GM21529 (cell line): ENCODE measurements around the gene GPX7.

Experiments used
- ATAC-seq: cut with Tn5 transposase; IDR thresholded peaks from one replicate; pipeline ENCODE4 v1.9.1; 2021; ENCODE audit not compliant: unreplicated experiment

The GPX7 gene

DNA sequence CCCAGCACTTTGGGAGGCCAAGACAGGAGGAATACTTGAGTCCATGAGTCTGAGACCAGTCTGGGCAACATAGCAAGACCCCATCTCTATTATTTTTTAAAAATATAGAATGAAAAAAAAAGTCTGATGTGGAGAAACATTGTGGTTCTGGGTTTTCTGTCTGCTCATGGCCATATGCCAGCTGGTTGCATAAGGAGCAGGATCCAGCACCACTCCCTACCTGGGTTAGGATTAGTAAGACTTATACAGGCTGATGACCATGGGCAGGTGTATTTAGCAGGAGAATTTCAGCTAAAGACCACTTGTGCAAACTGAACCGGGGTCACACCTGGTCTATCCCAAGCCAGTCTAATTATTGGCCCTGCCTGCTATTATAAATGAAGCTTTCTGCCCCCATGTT lies 16.7 kb upstream of the GPX7 start:
- ATAC-seq: no peak

DNA sequence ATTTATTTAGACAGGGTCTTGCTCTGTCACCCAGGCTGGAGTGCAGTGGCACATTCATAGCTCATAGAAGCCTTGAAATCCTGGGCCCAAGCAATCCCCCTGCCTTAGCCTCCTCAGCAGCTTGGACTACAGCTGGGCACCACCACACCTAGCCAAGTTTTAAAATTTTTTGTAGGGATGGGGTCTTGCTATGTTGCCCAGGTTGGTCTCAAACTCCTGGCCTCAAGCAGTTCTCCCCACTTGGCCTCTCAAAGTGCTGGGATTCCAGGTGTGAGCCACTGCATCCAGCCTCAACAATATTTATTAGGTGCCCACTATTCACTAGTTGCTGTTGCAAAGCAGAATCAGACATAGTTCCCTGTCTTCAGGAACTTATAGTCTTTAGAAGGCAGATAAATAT lies 14.1 kb upstream of the GPX7 start:
- no peak for ATAC-seq

DNA sequence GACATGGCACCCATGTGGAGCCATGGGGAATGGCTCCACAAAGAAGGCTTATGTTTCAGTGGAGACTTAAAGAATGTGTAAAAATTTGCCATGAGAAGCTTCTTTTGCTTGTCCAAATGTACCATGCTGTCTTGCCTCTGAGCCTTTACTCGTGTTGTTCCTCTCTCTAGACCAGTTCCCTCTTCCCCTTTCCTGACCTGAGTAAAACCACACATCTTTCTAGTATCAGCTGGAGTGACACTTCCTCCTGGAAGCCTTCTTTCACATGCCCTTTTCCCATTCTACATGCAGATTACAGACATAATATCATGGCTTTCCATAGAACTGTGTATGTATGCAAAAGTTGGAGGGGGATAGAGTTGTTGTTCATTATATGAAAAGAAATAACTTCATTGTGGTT lies 13.6 kb upstream of the GPX7 start:
- no peak for ATAC-seq

DNA sequence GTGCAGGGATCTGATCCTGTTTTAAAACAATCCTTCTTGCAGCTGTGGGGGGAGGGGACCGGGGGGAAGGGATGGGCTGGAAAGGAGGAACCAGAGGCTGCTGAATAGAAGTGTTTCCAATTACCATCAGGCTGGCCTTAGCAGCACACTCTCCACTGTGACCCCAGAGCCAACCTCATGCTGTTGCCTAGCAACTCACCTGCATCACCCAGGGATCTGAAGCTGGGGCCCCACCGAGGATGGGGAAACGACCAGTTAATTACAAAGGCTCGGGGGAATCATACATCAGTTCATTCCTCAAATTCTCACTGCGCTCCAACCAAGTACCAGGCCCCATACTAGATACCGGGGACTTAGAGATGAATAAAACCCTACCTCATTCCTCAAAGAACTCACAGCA lies 11.9 kb upstream of the GPX7 start:
- ATAC-seq: no peak

DNA sequence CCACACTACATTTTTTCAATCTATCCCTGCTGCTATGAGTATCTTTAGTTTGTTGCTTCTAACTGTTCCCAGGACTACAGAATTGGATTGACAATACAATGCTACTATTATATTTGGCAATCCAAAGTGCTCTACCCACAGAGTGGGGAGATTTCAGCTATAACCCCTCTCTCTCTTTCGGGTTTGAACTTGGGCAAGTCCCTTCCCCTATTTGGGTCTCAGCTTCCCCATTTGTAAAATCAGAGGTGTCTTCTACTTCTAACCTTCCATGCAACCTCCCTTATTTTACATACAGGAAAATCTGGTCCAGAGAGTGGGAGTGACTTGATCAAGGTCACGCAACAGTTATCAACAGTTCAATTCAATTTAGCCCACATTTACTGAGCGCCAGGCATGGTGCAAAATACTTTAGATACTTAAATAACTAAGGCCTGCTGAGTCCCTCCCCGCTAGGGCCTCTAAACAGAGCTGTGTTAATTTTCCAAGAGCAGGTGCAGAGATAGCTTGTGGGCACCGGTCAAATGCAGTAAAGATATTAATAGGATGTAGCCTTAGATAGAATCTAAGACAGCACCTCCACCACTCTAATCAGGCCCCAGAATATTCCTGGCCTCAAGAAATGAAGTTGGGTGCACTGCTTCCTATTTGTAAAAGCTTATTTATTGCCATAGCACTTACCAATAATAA lies 9.4 kb upstream of the GPX7 start:
- no peak for ATAC-seq

DNA sequence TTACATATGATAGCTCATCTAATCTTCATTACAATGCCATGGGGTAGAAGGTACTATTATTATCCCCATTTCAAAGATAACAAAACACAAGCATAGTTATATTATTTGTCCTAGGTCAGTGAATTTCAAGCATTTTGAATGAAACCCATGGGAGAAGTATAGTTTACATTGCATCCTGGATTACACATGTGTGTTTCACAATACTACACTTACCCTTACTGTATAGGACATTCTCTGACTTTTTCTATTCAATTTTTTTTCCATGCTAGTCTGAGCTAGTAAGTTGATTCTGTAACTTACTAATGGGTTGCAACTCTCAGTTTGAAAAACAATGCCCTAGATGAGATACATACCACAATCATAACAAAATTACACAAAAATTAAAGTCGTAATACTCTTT lies 8.7 kb upstream of the GPX7 start:
- no peak for ATAC-seq

DNA sequence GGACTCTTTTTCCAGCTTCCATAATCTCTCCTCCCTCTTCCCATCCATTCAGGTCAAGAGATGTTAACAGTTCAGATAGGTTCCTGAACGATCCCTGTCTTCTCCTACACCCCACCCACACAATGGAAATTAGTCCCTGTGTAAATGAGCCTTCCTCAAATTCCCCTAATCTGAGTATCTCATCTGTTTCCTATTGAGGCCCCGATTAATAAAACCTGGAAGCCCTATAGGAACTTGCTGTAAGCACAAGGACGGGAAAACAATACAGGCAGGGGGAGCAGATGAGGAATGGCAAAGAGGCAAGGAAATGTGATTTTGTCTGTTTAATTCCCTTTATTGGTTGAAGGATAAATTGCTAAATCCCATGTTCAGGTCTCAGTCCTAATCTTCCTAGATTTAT lies 7.1 kb upstream of the GPX7 start:
- no peak for ATAC-seq

DNA sequence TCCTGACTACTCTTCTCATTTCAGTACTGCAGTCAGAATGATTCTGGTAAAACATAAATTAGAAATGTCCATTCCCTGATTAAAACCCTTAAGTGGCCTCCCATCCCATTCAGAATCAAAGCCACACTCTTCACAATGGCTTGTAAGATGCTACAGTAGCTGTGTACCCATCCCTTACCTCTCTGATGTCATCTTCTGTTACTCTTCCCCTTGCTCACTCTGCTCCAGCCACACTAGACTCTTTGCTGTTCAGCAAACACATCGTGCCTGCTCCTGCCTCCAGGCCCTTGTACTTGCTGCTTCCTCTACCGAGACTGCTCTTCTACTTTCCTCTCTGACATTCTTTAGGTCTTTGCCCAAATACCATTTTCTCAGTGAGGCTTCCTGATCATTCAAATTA lies 4.3 kb upstream of the GPX7 start:
- ATAC-seq: no peak

DNA sequence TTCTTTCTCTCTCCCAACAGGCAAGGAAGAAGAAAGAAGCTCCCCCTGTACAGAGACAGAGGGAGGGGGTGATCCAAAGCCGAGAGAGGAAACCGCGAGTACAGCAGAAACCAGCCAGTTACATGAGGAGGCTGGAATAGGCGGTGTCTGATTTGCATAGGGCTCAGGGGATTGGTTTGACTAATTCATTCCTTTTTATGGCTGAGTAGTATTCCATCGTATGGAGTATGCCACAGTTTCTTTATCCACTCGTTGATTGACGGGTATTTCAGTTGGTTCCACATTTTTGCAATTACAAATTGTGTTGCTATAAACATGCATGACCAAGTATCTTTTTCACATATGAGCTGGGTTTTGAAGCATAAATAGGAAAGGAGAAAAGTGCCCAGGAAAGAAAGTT lies 3.4 kb upstream of the GPX7 start:
- ATAC-seq: no peak

DNA sequence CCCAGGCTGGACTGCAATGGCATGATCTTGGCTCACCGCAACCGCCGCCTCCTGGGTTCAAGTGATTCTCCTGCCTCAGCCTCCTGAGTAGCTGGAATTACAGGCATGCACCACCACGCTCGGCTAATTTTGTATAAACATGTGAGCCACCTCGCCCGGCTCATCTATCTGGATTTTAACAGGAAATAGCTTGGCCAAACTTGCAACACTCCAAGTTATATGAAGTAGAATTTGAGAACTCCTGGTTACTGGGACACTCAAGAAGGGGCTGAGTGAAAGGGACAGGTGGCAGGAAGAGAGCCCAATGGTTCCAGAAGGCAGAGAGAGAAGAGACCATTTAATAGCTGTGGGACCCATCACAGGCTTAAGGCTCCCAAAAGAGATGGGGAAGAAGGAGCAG lies 2.9 kb upstream of the GPX7 start:
- no peak for ATAC-seq

DNA sequence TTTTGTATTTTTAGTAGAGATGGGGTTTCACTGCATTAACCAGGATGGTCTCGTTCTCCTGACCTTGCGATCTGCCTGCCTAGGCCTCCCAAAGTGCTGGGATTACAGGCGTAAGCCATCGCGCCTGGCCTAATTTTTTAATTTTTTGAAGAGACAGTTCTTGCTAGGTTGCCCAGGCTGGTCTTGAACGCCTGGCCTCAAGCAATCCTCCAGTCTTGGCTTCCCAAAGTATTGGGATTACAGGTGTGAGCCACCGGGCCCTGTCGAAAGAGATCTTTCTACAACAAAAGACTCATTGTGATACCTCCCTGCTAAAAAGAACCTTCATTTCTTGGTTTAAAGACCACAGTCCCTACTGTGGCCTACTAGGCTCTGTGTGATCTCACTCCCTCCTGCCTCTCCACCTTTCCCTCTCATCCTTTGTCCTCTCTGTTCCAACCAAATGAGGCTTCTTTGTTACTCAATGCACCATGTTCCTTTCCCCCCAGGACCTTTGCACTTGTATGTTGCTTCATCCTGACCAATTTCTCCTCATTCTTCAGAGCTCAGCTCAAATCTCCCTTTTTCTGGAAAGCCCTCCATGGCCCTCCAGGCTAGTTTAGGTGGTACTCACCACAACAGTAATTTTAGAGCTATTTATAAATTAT lies 1.5 kb upstream of the GPX7 start:
- no peak for ATAC-seq

DNA sequence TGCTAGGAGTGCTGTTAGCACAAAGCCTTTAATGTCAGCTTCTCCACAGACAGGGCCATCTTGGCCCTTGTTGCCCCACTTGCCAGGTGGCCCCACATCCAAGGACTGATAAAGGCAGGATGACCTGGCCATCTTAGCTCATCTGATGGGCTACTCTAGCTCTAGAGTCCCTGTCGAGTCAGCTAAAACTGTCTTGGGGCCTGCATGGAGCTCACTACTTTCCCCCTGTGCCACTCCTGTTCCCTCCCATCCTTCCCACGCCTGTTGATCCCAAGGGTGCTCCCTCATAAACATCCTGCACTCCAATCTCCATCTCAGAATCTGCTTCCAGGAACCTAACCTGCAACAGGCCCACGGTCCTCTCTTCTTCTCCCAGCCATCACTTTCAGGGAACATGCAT lies 652 bp upstream of the GPX7 start:
- ATAC-seq: no peak

DNA sequence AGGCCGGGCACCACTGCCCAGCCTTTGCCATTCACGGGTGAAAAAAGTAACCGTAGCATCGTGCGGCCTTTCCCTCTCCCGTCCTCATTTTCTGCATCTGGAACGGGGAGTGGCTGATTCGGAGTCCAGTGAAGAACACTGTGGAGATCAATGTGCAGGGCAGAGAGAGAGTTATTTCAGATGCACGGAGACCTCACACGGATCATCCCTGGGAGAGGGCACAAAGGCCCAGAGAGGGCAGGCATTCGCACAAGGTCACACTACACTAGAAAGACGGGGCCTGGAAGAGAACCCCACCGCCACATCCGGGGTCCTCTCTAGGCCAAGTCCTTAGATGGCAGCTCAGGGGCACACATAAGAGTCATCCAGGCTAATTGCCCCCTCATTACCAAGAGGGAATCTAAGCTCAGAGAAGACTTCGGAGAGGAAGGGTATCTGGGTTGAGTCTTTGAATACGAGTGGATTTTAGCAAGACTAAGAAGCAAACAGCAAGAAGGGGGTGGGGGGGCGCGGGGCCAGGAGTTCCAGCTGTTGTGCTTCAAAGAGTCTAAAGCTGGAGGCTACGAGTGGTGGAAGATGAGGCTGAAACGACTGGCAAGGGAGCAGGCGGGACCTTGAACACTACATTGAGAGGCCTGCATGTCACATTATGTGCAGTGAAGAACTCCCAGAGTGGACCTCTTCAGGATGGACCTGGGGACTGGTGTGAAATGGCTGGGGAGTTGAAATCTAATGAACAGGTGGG lies 857 bp downstream of the GPX7 start:
- no peak for ATAC-seq

DNA sequence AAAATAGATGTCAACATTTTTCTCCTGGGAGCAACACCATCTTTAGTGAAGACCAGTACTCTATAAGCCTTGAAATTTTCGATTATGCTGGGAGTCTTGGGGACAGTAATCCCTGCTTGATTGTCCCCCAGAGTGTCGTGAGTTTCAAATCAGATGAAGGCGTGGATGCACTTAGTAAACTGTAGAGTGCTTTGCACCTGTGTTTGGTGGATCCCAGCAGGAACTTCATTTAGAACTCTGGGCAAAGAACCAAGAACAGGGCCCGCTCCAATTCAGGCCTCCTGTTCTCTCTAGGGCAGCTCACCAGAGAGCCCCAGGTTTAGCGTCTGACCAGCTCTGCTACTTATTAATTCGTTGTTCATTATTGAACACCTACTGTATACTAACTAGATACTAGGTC lies 1.5 kb downstream of the GPX7 start:
- ATAC-seq: no peak

DNA sequence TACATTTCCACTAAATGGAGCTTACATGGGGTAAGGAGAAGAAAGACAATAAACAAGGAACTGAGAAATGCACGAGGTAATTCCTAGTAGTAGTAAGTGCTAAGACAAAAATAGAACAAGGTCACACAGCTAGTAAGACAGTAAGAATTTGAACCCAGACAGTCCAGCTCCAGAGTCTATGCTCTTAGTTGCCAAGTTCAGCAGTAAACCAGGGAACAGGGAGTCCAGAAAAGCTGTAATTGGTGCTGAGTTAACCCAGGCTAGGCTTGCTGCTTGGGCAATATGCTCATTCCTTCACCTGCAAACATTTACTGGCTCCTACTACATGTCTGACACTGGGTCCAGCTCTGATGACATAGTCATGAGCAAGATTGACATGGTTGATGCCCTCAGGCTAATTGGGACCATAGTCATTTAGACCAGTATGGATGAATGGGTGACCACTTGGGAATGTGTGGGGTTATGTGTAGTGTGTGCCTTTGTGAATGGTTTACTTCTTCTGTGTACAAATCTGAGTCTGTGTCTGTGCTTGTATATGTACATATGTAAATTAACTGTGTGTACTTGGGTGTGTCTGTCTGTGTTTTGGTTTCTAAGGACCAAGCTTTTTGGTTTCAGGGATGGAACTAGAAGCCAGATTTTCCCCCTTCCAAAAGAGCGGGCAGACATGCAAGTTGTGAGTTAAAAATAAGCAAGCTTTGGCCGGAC lies 2.0 kb downstream of the GPX7 start:
- no peak for ATAC-seq

DNA sequence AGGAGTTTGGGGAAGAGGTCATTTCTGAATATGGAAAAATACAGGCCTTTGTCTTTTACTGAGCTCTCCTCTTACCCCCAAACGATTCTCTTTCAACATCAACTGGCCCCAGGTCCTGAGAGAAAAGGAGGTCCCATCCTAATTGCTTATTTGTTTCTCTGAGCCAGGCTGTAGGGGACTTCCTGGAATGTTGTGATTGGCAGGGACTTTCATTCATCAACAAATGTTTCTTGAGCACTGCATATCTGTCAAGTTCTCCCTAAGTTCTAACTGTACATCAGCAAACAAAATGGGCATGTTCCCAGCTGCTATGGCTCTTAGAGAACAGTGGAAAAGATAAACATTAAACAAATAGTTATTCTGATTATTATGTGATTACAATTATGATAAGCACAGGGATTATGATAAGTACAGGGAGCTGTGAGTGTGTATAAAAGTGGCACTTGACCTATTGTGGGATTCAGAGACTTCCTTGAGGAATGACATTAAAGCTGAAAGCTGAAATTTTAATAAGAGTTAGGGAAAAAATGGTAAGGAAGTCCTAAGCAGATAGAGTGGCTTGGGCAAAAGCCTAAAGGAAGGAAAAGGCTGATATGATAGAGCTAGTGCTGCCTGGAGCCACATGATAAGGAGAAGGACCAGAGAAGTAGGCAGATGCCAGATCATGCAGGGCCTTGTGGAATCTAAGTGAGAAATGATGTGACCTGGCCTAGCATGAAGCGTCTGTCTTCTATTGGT lies 11.6 kb downstream of the GPX7 start:
- no peak for ATAC-seq

DNA sequence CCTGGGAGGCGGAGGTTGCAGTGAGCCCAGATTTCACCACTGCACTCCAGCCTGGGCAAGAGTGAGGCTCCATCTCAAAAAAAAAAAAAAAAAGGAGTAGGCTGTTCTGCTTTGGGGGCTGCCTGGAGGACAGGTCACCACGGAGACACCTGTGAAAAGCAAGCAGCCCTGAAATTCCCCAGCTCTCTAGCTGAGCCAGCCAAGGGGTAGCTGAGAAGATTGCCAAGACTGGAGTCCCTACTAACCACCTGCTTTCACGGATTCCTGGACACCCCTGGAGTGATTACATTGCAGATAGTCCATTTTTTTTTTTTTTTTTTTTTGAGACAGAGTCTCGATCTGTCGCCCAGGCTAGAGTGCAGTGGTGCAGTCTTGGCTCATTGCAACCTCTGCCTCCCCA lies 12.5 kb downstream of the GPX7 start:
- no peak for ATAC-seq

DNA sequence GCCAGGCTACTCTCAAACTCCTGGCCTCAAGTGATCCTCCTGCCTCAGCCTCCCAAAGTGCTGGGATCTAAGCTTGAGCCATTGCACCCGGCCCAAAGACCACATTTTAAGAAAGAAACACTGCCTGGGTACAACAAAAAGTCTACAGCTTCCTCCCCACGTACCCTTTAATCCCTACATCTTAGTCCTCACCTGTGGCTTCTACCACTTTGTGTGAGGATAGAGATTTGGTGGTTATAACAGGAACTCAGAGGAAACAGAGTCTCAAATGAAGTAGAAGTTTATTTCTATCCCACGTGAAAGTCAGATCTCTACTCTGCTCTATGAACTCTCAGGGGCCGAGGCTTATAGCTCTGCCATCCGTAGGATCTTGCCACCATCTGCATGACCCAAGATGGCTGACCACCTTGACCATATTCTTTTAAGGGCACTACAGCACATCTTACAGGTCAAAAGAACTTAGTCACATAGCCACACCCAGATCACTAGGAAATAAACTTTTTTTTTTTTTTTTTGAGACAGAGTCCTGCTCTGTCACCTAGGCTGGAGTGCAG lies 13.4 kb downstream of the GPX7 start:
- no peak for ATAC-seq

DNA sequence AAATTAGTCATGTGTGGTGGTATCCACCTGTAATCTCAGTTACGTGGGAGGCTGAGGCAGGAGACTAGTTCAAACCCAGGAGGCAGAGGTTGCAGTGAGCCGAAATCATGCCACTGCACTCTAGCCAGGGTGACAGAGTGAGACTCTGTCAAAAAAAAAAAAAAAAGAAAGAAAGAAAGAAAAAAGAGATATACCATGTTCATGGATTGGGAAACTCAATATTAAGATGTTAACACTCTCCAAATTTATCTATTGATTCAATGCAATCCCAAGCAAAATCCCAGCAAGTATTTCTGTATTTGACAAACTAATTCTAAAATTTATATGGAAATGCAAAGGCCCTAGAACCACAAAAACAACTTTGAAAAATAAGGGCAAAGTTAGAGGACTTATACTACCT lies 19.8 kb downstream of the GPX7 start:
- no peak for ATAC-seq

DNA sequence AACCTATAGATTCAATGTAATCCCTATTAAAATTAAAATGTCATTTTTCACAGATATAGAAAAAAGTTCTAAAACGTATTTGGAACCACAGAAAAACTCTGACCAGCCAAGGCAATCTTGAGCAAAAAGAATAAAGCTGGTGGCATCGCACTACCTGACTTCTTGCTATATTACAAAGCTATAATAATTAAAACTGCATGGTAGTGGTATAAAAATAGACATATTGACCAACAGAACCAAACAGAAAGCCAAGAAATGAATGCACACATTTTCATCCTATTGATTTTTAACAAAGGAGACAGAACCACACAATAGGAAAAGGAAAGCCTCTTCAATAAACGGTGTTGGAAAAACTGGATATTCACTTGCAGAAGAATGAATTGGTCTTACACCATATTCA lies 21.6 kb downstream of the GPX7 start:
- ATAC-seq: no peak

DNA sequence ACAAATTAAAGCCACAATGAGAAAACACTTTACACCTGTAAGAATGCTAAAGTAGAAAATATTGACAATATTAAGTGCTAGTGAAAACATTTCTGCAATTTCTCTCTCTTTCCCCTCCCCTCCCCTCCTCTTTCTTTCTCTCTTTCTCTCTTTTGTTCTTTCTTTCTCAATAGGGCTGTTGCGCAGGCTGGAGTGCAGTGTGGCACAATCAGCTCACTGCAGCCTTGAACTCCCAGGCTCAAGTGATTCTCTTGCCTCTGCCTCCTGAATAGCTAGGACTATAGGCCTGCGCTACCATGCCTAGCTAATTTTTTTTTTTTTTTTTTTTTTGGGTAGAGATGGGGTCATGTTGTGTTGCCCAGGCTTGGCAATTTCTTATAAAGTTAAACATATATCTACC lies 24.9 kb downstream of the GPX7 start:
- ATAC-seq: no peak
